ENCODE data around the gene TFEB. TPM values are rescaled to one million over a fixed set of nuclear protein-coding genes. Genes with fewer than 3 reads are reported as not detected.

Gene TFEB
- total RNA-seq, 1 donor from 2014 or later: 18.6 TPM

DNA sequence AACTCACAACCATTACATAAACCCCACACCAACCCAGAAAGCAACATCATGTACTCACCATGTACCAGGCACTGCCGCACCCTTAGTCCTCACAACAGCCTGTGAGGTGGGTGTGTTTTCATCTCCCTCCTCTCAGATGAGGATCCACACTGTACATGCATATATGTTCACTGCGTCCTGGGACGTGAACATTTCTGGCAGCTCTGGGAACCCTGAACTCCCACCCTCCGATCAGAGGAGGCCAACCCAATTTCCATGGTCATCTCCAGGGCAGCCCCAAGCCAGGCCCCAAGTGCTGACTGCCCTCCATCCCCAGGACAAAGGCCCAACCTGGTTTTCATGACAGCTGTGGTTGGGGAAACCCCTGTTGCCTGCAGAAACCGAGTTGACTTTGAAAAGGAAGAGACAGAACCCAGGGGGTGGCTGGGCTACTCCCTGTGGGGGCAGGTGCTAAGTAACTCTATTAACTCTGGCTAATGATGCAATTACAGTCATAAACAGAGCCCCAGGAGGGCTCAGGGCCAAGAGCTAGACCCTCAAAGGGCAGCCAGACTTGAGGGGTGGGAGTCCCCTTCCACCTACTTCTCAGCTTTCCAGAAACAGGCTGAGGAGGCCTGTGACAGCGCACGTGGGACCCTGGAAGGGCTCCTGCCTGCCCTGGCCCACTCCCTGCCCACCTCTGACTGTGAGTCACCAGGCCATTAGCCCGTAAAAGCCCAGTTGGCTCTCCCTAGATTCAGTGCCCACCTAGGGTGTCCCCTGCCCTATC lies 2.6 kb downstream of the TFEB start:
- no peaks in the 10 kb centered on the region for H3K9me3 ChIP-seq
- no peak for DNase-seq (ENCODE audit: low spot score in 2 of 2)
- H3K27ac ChIP-seq: peak overlapping the region; percentile 90 to 99
- H3K36me3 ChIP-seq: no peaks in the 10 kb centered on the region
- H3K27me3 ChIP-seq: no peaks in the 10 kb centered on the region
- TF ChIP-seq, protein P1, sequence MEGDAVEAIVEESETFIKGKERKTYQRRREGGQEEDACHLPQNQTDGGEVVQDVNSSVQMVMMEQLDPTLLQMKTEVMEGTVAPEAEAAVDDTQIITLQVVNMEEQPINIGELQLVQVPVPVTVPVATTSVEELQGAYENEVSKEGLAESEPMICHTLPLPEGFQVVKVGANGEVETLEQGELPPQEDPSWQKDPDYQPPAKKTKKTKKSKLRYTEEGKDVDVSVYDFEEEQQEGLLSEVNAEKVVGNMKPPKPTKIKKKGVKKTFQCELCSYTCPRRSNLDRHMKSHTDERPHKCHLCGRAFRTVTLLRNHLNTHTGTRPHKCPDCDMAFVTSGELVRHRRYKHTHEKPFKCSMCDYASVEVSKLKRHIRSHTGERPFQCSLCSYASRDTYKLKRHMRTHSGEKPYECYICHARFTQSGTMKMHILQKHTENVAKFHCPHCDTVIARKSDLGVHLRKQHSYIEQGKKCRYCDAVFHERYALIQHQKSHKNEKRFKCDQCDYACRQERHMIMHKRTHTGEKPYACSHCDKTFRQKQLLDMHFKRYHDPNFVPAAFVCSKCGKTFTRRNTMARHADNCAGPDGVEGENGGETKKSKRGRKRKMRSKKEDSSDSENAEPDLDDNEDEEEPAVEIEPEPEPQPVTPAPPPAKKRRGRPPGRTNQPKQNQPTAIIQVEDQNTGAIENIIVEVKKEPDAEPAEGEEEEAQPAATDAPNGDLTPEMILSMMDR (IDR thresholded peaks at IDR 0.05): no peak
- H3K4me1 ChIP-seq: peaks cover 0 to 30% of the 10 kb centered on the region in 2 donors
- H3K4me3 ChIP-seq: peak overlapping the region in 1 of 2 donors; percentile 92
- intact Hi-C loops (cut with DNase I): loop anchor here (1.0 to 10.0 kb wide), 2 partner anchors 19 to 658 kb away; partner anchors contain the start of genes NFYA and OARD1

DNA sequence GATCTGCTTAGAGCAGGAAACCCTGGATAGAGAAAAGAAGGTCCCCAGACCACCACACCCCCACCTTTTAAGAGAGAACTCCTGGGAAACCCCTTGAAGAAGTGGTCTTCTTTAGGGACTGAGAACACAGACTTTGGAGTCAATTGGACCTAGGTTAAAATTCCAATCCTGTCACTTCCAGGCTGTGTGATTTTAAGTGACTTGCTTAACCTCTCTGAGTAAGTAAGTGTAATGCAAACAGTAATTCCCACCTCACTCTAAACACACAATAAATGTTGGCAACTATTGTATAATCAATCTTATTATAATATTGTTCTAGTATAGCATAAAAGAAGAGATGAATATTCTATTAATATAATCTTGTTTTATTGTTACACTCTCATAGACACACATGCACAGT lies 3.3 kb downstream of the TFEB start:
- TF ChIP-seq, protein P1 (IDR thresholded peaks at IDR 0.05): no peak
- no peak overlapping the region for H3K27ac ChIP-seq
- no peak for DNase-seq (ENCODE audit: low spot score in 2 of 2)
- intact Hi-C loops (cut with DNase I): loop anchor here (10.0 kb wide), 1 partner anchor 657 kb away; the partner anchor contains the start of genes NFYA and OARD1
- no peaks in the 10 kb centered on the region for H3K36me3 ChIP-seq
- H3K27me3 ChIP-seq: no peaks in the 10 kb centered on the region
- no peak overlapping the region for H3K4me3 ChIP-seq
- no peaks in the 10 kb centered on the region for H3K9me3 ChIP-seq
- H3K4me1 ChIP-seq: peaks cover 0 to 30% of the 10 kb centered on the region in 2 donors

DNA sequence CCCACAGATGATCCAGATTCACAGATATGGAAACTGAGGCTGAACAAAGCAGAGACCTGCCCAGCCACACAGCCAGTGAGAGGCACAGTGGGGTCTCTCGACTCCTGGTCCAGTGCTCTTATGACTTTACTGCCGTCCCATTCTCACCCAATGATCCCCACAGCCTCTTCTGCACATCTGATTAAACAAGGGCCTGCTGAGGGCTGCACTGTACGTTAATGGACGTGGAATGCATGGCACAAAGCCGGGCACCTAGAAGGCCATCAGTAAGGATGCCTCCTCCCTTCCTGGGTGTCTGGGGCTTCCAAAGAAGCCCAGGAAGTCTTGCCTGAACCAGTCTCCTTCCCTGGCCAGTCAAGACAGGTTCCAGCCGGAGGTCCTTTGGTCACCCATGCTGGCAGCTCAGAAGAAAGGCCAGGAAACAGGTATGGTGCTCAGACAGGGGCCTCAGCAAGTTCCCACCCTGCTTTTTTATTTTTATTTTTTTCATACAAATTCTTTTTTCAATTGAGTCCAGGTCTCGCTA lies 3.8 kb downstream of the TFEB start:
- Histone ChIP-seq H3K36me3 (no peaks in the 10 kb centered on the region), H3K4me3 (no peak overlapping the region), H3K9me3 (no peaks in the 10 kb centered on the region), H3K27me3 (no peaks in the 10 kb centered on the region), H3K4me1 (peaks cover 0 to 30% of the 10 kb centered on the region in 2 donors), H3K27ac (no peak overlapping the region)
- TF ChIP-seq, protein P1 (IDR thresholded peaks at IDR 0.05): no peak
- intact Hi-C loops (cut with DNase I): loop anchor here (10.0 kb wide), 1 partner anchor 657 kb away; the partner anchor contains the start of genes NFYA and OARD1
- DNase-seq (ENCODE audit: low spot score in 2 of 2): no peak

DNA sequence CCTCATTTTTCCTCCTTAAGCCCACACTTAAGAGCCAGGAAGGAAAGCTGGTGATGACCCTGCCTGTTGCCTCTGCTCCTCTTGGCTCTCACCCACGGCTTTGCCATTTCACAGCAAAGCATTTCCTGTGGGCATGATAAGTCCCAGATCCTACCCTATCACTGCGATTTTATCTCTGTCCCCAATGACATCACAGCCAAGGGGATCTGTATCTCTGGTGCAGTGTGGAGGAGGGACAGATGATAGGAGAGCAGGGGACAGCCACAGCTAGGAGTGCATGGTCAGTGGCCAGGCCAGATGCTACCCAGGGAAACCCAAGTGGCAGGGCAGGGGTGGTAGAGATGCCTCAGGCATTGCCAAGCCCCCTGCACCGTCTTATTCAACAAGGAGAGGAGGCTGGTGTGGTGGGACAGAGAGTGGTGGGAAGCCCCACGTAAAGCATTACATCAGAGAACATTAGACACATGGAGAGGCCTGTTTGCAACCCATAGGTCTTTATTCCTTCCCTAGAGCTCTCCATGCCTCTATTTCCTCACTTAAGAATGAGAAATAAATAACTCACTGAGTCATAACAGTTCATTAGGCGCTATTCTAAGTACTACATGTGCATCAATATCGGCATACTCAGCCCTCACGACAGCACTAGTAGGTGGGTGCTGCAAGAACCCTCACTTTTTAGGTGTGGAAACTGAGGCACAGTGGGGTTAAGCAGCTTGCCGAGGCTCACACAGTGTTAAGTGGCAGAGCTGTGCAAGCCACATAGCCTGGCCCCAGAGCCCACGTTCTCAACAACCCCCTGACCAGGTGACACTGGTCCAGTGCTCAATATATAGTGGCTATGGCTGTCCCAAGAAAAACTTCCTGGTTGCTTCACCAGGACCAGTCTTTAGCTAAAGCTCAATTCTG lies 4.6 kb downstream of the TFEB start:
- peaks cover 0 to 26% of the 10 kb centered on the region in 2 donors for H3K4me1 ChIP-seq
- no peak for DNase-seq (ENCODE audit: low spot score in 2 of 2)
- intact Hi-C loops (cut with DNase I): loop anchor here (10.0 kb wide), 1 partner anchor 656 kb away; the partner anchor contains the start of genes NFYA and OARD1
- no peaks in the 10 kb centered on the region for H3K36me3 ChIP-seq
- H3K27ac ChIP-seq: no peak overlapping the region
- TF ChIP-seq, protein P1 (IDR thresholded peaks at IDR 0.05): no peak
- H3K9me3 ChIP-seq: no peaks in the 10 kb centered on the region
- no peaks in the 10 kb centered on the region for H3K27me3 ChIP-seq
- H3K4me3 ChIP-seq: no peak overlapping the region

DNA sequence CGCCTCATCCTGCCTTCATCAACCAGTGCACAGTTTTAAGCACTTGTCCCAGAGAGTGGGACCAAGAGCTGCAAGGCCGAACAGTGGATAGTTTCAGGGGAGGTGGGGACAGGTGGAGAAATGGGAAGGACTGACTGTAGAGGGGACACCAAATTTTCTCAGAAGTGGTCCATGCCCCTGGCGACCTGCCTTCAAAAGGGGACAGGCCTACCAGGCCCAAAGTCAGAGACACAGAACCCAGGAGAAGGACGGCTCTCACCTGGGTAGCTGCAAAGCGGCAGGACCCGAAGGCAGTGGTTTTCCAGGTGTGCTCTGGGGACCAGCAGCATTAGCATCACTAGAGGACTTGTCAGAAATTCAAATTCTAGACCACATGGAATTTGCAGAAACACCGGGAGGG lies 5.8 kb downstream of the TFEB start:
- TF ChIP-seq, protein P1 (IDR thresholded peaks at IDR 0.05): no peak
- Histone ChIP-seq H3K27me3 (no peaks in the 10 kb centered on the region), H3K36me3 (no peaks in the 10 kb centered on the region), H3K4me1 (peaks cover 0 to 32% of the 10 kb centered on the region in 2 donors), H3K4me3 (no peak overlapping the region), H3K27ac (no peak overlapping the region), H3K9me3 (no peaks in the 10 kb centered on the region)
- intact Hi-C loops (cut with DNase I): loop anchor here (10.0 kb wide), 1 partner anchor 655 kb away; the partner anchor contains the start of genes NFYA and OARD1
- DNase-seq (ENCODE audit: low spot score in 2 of 2): no peak
